Loucy (cell line): ENCODE measurements around the gene KCNT2.

Experiments
- CTCF ChIP-seq: fragments of 200-600 bp; sonication (generic); conservative IDR thresholded peaks from 2 replicates; pipeline ENCODE4 v1.5.1; 2014; ENCODE audit warnings: mild to moderate bottlenecking, antibody characterized with exemption, low read length
- EZH2phosphoT487 ChIP-seq: fragments of 200-600 bp; IDR thresholded peaks from 2 replicates; pipeline ENCODE4 v1.6.1; 2018; ENCODE audit warnings: antibody characterized with exemption, mild to moderate bottlenecking, moderate library complexity, borderline replicate concordance

GRCh38 chr1:196517193-196517592, 91.0 kb downstream of the KCNT2 start:
- TF ChIP-seq CTCF, result no peak
- no peak for TF ChIP-seq EZH2phosphoT487
